HEK293 (cell line): ENCODE results near the gene CDK17.

Experiments used
- BCL11B ChIP-seq: fragments of 450-650 bp; formaldehyde crosslinking; IDR thresholded peaks from 2 replicates; pipeline ENCODE4 v1.5.1; 2016; ENCODE audit warnings: low read depth, missing biosample characterization, missing genetic modification characterization
- HOXC10 ChIP-seq: sonication (generic); formaldehyde crosslinking; IDR thresholded peaks from 2 replicates; pipeline ENCODE4 v1.8.1; 2023; ENCODE audit warnings: mild to moderate bottlenecking, missing genetic modification reagents
- KLF8 ChIP-seq: fragments of 450-650 bp; formaldehyde crosslinking; IDR thresholded peaks from 2 replicates; pipeline ENCODE4 v1.5.1; 2016; ENCODE audit warnings: missing biosample characterization, missing genetic modification characterization
- PRDM1 ChIP-seq: fragments of 450-650 bp; formaldehyde crosslinking; IDR thresholded peaks from 2 replicates; pipeline ENCODE4; 2016; ENCODE audit warnings: missing biosample characterization, missing genetic modification characterization
- RBAK ChIP-seq: fragments of 450-650 bp; formaldehyde crosslinking; IDR thresholded peaks from 2 replicates; pipeline ENCODE4 v1.5.1; 2016; ENCODE audit warnings: missing biosample characterization, missing genetic modification characterization
- SP2 ChIP-seq: fragments of 450-650 bp; formaldehyde crosslinking; IDR thresholded peaks from 2 replicates; pipeline ENCODE4 v1.5.1; 2016; ENCODE audit warnings: missing biosample characterization, missing genetic modification characterization
- TRIM28 ChIP-seq: IDR thresholded peaks from 2 replicates; pipeline ENCODE4 v1.6.1; 2011; ENCODE audit warnings: low read length, control low read depth, borderline replicate concordance
- YY1 ChIP-seq: fragments of 450-650 bp; formaldehyde crosslinking; IDR thresholded peaks from 2 replicates; pipeline ENCODE4 v1.5.1; 2018; ENCODE audit warnings: missing biosample characterization, missing genetic modification characterization
- ZBTB1 ChIP-seq: fragments of 450-650 bp; formaldehyde crosslinking; IDR thresholded peaks from 2 replicates; pipeline ENCODE4 v1.5.1; 2016; ENCODE audit warnings: missing biosample characterization, missing genetic modification characterization
- ZBTB20 ChIP-seq: fragments of 450-650 bp; formaldehyde crosslinking; IDR thresholded peaks from 2 replicates; pipeline ENCODE4 v1.5.1; 2016; ENCODE audit warnings: missing biosample characterization, missing genetic modification characterization
- ZBTB7A ChIP-seq: fragments of 450-650 bp; formaldehyde crosslinking; IDR thresholded peaks from 2 replicates; pipeline ENCODE4 v1.5.1; 2016; ENCODE audit warnings: low read depth, missing biosample characterization, missing genetic modification characterization
- ZNF10 ChIP-seq: fragments of 450-650 bp; formaldehyde crosslinking; IDR thresholded peaks from 2 replicates; pipeline ENCODE4 v1.5.1; 2017; ENCODE audit warnings: missing biosample characterization, missing genetic modification characterization
- ZNF146 ChIP-seq: fragments of 450-650 bp; formaldehyde crosslinking; IDR thresholded peaks from 2 replicates; pipeline ENCODE4 v1.5.1; 2016; ENCODE audit warnings: missing biosample characterization, missing genetic modification characterization
- ZNF169 ChIP-seq: fragments of 450-650 bp; formaldehyde crosslinking; IDR thresholded peaks from 2 replicates; pipeline ENCODE4 v1.5.1; 2016; ENCODE audit warnings: missing biosample characterization, missing genetic modification characterization
- ZNF175 ChIP-seq: fragments of 450-650 bp; formaldehyde crosslinking; IDR thresholded peaks from 2 replicates; pipeline ENCODE4 v1.5.1; 2016; ENCODE audit warnings: missing biosample characterization, missing genetic modification characterization
- ZNF2 ChIP-seq: fragments of 450-650 bp; formaldehyde crosslinking; IDR thresholded peaks from 2 replicates; pipeline ENCODE4 v1.5.1; 2016; ENCODE audit warnings: missing biosample characterization, missing genetic modification characterization
- ZNF274 ChIP-seq, 2 experiments: fragments of 200-500 bp in 1 of 2; fragments of 450-650 bp in 1 of 2; sonication (Bioruptor generic) in 1 of 2; formaldehyde crosslinking in 1 of 2; IDR thresholded peaks; 2 replicates each; pipeline versions ENCODE4 v1.5.1 to v1.6.1; 2014 to 2016; ENCODE audit warnings: borderline replicate concordance in 1 of 2, inconsistent platforms in 1 of 2, low read length in 1 of 2, missing biosample characterization in 1 of 2, missing genetic modification characterization in 1 of 2
- ZNF311 ChIP-seq: fragments of 450-650 bp; formaldehyde crosslinking; IDR thresholded peaks from 2 replicates; pipeline ENCODE4 v1.5.1; 2017; ENCODE audit warnings: missing biosample characterization, missing genetic modification characterization, borderline replicate concordance
- ZNF335 ChIP-seq: fragments of 450-650 bp; formaldehyde crosslinking; conservative IDR thresholded peaks from 2 replicates; pipeline ENCODE4 v1.5.1; 2016; ENCODE audit warnings: missing biosample characterization, missing genetic modification characterization
- ZNF366 ChIP-seq: fragments of 450-650 bp; formaldehyde crosslinking; conservative IDR thresholded peaks from 2 replicates; pipeline ENCODE4 v1.5.1; 2016; ENCODE audit warnings: missing biosample characterization, missing genetic modification characterization
- ZNF473 ChIP-seq: fragments of 450-650 bp; formaldehyde crosslinking; IDR thresholded peaks from 2 replicates; pipeline ENCODE4 v1.5.1; 2017; ENCODE audit warnings: missing biosample characterization, missing genetic modification characterization
- ZNF596 ChIP-seq: fragments of 450-650 bp; IDR thresholded peaks from 2 replicates; pipeline ENCODE4 v1.5.0; 2018; ENCODE audit warnings: missing biosample characterization, mild to moderate bottlenecking, missing genetic modification characterization, moderate library complexity
- ZNF776 ChIP-seq: fragments of 450-650 bp; formaldehyde crosslinking; IDR thresholded peaks from 2 replicates; pipeline ENCODE4 v1.5.0; 2017; ENCODE audit warnings: missing biosample characterization, missing genetic modification characterization, borderline replicate concordance
- ZNF777 ChIP-seq: fragments of 450-650 bp; formaldehyde crosslinking; IDR thresholded peaks from 2 replicates; pipeline ENCODE4 v1.5.1; 2017; ENCODE audit warnings: missing biosample characterization, missing genetic modification characterization, borderline replicate concordance
- ZNF791 ChIP-seq: fragments of 450-650 bp; formaldehyde crosslinking; IDR thresholded peaks from 2 replicates; pipeline ENCODE4 v1.5.1; 2016; ENCODE audit warnings: missing biosample characterization, missing genetic modification characterization
- ZSCAN23 ChIP-seq: fragments of 450-650 bp; formaldehyde crosslinking; IDR thresholded peaks from 2 replicates; pipeline ENCODE4 v1.5.1; 2016; ENCODE audit warnings: missing biosample characterization, missing genetic modification characterization
- ZXDB ChIP-seq: fragments of 450-650 bp; formaldehyde crosslinking; IDR thresholded peaks from 2 replicates; pipeline ENCODE4 v1.5.1; 2016; ENCODE audit warnings: missing biosample characterization, missing genetic modification characterization
- TF ChIP-seq, protein P1 (sequence below): fragments of 450-650 bp; formaldehyde crosslinking; IDR thresholded peaks from 2 replicates; pipeline ENCODE4 v1.5.1; 2016; ENCODE audit warnings: missing biosample characterization, missing genetic modification characterization
- TF ChIP-seq, protein P2 (sequence below): fragments of 450-650 bp; formaldehyde crosslinking; IDR thresholded peaks from 2 replicates; pipeline ENCODE4 v1.5.1; 2017; ENCODE audit warnings: missing biosample characterization, missing genetic modification characterization
- TF ChIP-seq, protein P3 (sequence below): fragments of 450-650 bp; formaldehyde crosslinking; IDR thresholded peaks from 2 replicates; pipeline ENCODE4 v1.5.1; 2016; ENCODE audit warnings: missing biosample characterization, missing genetic modification characterization
- TF ChIP-seq, protein P4 (sequence below): fragments of 450-650 bp; formaldehyde crosslinking; IDR thresholded peaks from 2 replicates; pipeline ENCODE4 v1.5.1; 2016; ENCODE audit warnings: missing biosample characterization, missing genetic modification characterization
- TF ChIP-seq, protein P5 (sequence below): fragments of 450-650 bp; formaldehyde crosslinking; IDR thresholded peaks from 2 replicates; pipeline ENCODE4 v1.5.1; 2016; ENCODE audit warnings: missing biosample characterization, missing genetic modification characterization

Gene CDK17

DNA sequence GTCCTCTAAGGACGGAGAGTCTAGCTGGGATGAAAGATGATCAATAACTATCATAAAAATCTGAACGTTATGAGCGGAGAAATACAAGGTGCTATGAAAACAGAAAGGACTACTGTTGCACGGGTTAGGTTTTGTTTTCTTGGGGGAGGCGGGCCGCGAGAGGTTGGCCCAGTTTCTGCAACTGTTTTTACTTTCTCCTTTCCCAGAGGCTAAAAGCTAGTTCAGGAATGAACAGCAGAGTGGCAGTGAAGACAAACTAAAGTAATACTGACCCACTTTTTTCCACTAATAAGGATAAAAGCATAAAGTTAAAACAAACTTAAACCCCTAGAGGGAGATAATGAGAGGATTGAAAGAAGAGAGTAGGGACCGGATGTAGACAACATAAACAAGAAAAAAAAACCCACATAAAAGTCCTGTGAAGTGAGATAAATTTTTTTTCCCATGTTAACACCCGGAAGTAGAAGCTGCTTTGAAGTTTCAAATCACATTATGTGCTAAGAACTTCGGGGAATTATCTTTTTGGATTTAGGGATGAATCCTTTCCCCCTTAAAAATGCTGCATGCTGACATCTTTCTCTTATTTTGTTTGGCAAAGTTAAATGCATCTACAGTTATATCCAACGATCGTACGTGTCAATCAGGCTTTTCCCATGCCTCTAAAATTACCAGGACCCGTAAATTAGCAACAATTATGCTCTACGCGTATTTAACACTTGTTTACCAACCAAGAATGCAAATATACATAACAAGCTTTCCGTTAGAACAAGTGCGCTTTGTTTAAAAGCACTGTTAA lies 1.0 kb upstream of the CDK17 start (continued):
- TF ChIP-seq, protein P1, sequence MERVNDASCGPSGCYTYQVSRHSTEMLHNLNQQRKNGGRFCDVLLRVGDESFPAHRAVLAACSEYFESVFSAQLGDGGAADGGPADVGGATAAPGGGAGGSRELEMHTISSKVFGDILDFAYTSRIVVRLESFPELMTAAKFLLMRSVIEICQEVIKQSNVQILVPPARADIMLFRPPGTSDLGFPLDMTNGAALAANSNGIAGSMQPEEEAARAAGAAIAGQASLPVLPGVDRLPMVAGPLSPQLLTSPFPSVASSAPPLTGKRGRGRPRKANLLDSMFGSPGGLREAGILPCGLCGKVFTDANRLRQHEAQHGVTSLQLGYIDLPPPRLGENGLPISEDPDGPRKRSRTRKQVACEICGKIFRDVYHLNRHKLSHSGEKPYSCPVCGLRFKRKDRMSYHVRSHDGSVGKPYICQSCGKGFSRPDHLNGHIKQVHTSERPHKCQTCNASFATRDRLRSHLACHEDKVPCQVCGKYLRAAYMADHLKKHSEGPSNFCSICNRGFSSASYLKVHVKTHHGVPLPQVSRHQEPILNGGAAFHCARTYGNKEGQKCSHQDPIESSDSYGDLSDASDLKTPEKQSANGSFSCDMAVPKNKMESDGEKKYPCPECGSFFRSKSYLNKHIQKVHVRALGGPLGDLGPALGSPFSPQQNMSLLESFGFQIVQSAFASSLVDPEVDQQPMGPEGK (tag by site-specific recombination) = peak; percentile 38; the same call in 1 of the 2 replicates
- TF ChIP-seq PRDM1 (tag by site-specific recombination) (peak; percentile 67), ZNF175 (tag by site-specific recombination) (no peak), ZNF791 (no peak), ZNF311 (no peak), YY1 (tag by site-specific recombination) (no peak), ZNF473 (no peak), ZNF596 (tag by site-specific recombination) (no peak), ZNF169 (tag by site-specific recombination) (no peak), ZBTB20 (tag by site-specific recombination) (no peak; the same call in 1 of the 2 replicates), KLF8 (peak; percentile 43; the same call in 1 of the 2 replicates), ZSCAN23 (tag by site-specific recombination) (no peak), HOXC10 (CRISPR knock-in tag) (no peak), ZNF146 (tag by site-specific recombination) (no peak), ZNF335 (tag by site-specific recombination) (peak; percentile 89), SP2 (tag by site-specific recombination) (peak; percentile 35), ZBTB1 (no peak), ZNF777 (tag by site-specific recombination) (no peak), ZBTB7A (tag by site-specific recombination) (no peak), RBAK (tag by site-specific recombination) (no peak), TRIM28 (peak; percentile 67; the same call in 1 of the 2 replicates), ZXDB (tag by site-specific recombination) (no peak; the same call in 1 of the 2 replicates), ZNF274 (IDR thresholded peaks at IDR 0.05; ENCODE audit: low read length) (no peak), ZNF274 (tag by site-specific recombination; IDR thresholded peaks at IDR 0.05; ENCODE audit: borderline replicate concordance) (no peak), ZNF776 (no peak), ZNF10 (tag by site-specific recombination) (no peak), ZNF366 (peak; percentile 77), ZNF2 (no peak), BCL11B (tag by site-specific recombination) (no peak)
- TF ChIP-seq, protein P2, sequence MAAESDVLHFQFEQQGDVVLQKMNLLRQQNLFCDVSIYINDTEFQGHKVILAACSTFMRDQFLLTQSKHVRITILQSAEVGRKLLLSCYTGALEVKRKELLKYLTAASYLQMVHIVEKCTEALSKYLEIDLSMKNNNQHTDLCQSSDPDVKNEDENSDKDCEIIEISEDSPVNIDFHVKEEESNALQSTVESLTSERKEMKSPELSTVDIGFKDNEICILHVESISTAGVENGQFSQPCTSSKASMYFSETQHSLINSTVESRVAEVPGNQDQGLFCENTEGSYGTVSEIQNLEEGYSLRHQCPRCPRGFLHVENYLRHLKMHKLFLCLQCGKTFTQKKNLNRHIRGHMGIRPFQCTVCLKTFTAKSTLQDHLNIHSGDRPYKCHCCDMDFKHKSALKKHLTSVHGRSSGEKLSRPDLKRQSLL = no peak
- TF ChIP-seq, protein P3, sequence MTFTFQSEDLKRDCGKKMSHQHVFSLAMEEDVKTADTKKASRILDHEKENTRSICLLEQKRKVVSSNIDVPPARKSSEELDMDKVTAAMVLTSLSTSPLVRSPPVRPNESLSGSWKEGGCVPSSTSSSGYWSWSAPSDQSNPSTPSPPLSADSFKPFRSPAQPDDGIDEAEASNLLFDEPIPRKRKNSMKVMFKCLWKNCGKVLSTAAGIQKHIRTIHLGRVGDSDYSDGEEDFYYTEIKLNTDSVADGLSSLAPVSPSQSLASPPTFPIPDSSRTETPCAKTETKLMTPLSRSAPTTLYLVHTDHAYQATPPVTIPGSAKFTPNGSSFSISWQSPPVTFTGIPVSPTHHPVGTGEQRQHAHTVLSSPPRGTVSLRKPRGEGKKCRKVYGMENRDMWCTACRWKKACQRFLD (tag by site-specific recombination) = no peak
- TF ChIP-seq, protein P4, sequence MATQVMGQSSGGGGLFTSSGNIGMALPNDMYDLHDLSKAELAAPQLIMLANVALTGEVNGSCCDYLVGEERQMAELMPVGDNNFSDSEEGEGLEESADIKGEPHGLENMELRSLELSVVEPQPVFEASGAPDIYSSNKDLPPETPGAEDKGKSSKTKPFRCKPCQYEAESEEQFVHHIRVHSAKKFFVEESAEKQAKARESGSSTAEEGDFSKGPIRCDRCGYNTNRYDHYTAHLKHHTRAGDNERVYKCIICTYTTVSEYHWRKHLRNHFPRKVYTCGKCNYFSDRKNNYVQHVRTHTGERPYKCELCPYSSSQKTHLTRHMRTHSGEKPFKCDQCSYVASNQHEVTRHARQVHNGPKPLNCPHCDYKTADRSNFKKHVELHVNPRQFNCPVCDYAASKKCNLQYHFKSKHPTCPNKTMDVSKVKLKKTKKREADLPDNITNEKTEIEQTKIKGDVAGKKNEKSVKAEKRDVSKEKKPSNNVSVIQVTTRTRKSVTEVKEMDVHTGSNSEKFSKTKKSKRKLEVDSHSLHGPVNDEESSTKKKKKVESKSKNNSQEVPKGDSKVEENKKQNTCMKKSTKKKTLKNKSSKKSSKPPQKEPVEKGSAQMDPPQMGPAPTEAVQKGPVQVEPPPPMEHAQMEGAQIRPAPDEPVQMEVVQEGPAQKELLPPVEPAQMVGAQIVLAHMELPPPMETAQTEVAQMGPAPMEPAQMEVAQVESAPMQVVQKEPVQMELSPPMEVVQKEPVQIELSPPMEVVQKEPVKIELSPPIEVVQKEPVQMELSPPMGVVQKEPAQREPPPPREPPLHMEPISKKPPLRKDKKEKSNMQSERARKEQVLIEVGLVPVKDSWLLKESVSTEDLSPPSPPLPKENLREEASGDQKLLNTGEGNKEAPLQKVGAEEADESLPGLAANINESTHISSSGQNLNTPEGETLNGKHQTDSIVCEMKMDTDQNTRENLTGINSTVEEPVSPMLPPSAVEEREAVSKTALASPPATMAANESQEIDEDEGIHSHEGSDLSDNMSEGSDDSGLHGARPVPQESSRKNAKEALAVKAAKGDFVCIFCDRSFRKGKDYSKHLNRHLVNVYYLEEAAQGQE (tag by site-specific recombination) = no peak
- TF ChIP-seq, protein P5, sequence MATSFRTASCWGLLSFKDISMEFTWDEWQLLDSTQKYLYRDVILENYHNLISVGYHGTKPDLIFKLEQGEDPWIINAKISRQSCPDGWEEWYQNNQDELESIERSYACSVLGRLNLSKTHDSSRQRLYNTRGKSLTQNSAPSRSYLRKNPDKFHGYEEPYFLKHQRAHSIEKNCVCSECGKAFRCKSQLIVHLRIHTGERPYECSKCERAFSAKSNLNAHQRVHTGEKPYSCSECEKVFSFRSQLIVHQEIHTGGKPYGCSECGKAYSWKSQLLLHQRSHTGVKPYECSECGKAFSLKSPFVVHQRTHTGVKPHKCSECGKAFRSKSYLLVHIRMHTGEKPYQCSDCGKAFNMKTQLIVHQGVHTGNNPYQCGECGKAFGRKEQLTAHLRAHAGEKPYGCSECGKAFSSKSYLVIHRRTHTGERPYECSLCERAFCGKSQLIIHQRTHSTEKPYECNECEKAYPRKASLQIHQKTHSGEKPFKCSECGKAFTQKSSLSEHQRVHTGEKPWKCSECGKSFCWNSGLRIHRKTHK (tag by site-specific recombination) = no peak
